NK-92 (cell line): Measurements from ENCODE around the gene LHX2.

Experiments used
- DNase-seq: peaks from one replicate; lab custom pipeline; 2025; ENCODE audit not compliant: unreplicated experiment; lab: John Stamatoyannopoulos, UW

Gene LHX2

DNA sequence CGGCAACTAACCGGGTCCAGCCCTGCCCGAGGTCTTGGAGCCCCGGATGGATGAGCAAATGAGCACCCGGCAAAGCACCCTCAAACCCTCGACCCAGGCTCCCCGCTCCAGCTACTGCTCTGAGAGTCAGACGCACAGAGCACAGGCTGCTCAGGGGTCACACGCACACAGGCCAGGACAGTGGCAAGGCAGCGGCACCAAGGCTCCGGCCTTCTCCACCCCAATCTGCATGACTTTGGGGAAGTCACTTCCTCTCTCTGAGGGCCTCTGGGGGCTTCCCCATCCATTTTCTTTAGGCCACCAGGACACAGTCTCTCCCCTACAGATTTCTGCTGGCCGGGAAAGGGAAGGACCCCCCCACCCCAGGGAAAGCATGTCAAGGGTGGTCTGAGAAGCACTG, 18.0 kb downstream of the LHX2 start:
- no peak for DNase-seq

DNA sequence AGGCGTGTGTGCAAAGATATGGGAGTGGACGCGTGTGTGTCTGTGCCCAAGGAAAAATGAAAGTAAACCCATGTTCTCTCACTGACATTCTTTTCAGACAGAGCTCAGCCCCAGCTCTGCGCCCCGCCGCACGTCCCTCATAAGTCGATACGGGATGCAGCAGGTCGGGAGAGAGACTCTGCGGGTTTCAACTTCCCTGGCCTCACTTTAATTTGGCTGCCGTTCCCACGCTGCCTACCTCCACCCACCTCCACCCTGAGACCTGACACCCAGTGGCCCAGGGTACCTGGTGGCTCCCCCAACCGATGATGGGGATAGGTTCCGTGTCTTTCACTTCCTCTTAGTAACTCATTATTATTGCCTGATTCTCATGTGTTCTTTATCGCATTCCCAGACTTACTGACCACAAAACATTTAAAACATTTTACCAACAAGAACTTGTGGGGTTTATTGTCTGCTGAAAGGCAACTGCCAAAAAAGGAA, 19.4 kb downstream of the LHX2 start:
- no peak for DNase-seq

- DNase-seq: no peak
Observed at GRCh38 chr9:124032247-124032646, 20.7 kb downstream of the LHX2 start.

DNA sequence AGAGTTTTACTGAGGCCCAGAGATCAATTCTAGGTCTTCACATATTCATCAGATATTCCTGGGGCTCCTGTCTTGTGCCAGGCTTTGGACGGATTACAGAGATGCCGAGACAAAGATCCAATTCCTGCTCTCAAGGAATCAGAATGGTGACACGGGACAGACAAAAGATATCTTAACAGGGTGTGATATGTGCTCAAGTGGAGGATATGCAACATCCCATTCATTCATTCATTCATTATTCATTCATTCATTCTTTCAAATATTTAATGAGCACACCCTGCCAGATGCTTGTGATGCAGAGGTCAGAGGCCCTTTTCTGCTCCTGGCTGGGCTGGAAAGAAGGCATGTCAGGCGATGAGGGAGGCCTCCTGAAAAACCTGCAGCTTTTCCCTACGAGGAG, 21.8 kb downstream of the LHX2 start:
- no peak for DNase-seq

DNA sequence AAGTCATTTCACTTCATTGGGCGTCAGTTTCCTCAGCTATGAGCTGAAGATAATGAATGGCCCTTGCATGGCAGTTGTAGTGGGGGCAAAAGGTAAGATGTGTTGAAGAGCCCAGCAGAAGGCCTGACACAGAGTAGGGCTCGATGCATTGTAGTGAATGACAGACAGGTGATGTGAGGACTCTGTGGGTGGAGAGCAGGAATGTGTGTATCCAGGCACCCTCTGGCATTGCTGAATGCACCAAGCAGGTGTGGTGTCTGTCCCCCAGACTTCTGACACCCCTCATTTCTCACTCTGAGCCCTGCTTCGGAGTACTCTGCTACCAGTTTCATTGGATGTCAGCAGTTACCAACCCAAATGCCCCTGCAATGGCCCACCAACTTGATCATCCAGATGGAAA, 22.4 kb downstream of the LHX2 start:
- no peak for DNase-seq

DNA sequence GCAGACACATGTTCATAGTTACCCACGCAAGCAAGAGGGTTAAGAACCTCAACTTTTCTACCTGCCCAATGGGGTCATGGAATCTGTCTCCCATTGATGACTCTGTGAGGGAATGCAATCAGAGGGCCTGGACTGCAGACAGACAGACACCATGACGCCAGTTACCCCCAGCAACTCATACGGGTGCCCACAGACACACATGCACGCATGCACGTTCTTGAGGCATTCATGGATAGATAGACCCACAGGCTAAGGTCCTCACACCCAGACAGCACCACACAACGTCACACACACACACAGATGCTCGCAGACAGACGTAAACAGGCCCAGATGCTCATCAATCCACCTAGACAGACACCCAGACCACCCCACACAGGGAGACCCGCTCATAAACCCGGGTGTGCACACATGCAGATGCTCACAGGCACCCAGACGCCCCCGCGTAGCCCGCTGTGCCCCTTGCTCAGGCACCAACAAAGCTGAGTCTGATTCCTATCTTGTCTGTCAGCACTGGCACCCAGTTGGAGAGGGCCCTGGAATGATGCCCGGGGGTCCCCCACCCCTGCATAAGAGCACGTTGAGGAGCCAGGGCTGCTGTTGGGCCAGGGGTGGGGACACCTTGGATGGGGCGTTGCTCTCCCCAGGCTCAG, 23.6 kb downstream of the LHX2 start:
- no peak for DNase-seq

DNA sequence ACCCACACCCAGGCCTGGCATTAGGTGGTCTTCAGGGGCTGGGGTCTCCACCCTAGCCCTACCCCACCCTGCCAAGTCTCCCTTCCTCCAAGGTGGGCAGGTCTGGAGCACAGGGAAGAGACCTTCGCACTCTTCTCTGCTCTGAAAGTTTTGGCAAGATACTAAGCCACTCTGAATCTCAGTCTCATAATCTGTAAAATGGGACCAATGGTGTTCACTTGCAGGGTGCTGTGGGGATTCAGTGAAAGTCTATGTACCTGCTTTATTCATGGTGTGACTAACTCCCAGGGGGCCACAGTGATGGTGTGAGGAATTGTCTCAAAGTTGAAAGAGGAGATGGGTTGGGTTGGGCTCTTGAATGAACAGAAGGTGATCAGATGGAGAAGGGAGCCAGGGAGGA, 25.0 kb downstream of the LHX2 start:
- DNase-seq: no peak

- DNase-seq: no peak
Observed at GRCh38 chr9:124037790-124038189, 26.2 kb downstream of the LHX2 start.

DNA sequence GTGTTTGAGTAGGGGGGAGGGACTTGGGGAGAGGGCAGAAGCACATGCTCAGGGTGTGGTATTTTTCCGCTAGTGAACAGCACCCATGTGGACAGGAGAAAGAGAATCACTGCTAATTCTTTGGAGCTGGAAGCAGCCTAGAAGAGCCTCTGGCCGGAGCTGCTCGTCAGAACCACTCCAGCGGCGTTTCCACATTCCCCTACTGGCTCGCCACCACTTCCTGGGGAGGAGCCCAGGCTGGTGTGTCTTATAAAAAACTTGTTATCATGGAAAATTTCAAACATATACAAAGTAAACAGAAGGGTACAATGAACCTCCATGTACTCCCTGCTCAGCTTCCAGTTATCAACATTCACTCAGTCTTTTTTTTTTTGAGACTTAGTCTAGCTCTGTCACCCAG, 26.7 kb downstream of the LHX2 start:
- no peak for DNase-seq

GRCh38 chr9:124038790-124039633, 27.4 kb downstream of the LHX2 start:
- no peak for DNase-seq

DNA sequence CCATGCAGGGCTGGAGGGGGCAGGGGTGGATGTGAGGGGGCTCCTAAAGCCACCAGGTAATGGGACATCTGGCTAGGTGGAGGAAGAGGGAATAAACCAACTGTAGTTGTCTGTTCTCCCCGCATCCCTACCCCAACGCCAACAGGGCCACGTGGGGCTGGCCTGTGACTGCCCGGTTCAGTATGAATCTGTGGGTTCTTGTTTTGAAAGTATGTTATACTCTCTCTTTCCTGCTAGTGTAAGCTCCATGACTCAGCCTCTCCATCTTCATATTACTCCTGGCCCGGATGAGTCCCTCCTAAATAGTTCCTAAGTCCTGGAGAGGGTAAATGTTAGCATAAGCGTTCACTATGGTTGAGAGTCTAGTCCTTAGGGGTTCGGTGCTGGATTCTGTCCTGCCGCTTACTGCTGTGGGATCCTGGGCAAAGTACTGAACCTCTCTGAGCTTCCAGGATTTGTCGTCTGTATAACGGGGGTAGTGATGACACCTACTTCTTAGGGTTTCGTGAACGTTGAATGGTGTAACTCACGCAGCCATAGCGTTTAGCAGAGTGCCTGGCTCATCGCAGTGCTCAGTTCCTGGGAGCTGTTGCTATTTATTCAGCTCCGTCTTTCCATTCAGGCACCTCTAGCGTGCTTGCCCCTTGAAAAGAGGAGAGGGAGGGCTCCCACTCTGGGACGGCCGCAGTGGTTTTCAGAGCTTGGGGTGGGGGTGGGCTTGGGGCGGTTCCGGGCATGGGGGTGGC, 28.8 kb downstream of the LHX2 start:
- DNase-seq: no peak

DNA sequence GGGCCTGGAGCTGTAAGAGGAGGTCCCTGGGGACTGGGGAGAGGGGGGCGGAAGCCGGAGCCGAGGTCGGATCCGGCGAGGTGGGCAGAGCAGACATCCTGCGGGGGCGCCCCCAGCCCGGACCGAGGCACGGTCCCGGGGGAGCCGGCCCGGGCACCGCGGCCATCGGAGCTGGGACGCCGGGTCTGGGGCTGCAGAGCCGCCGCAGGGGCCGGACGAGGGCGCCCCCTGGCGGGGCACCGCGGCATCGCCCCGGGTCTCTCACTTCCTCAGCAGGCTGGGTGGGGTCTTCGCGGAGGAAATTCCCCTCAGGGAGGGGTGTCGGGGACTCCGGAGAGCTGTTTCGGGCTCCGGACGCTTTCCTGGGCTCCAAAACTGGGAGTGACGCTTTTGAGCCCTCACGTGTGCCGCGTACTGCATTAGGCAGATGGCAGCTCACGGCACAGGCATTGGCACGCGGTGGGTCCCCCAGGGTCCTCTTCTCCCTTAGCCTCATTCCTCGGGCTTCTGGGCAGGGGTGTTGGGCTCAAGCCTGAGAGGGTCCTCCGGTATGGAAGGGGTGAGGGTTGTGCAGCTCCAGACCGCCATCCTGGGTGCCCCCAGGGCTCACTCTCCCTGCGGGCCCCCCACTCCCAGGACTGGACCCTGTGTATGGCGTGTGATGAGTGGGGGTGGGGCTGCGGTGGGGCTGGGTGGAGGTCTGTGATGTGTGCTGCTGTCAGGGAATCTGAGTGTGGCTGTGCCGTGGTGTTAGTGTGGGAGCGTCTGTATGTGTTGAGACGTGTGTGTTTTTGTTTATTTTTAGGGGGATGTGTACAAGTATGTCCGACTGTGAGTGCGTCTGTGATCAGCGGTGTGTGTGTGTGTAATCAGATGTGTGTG, 29.6 kb downstream of the LHX2 start:
- DNase-seq: no peak

GRCh38 chr9:124041817-124042116, 30.2 kb downstream of the LHX2 start:
- DNase-seq: no peak

DNA sequence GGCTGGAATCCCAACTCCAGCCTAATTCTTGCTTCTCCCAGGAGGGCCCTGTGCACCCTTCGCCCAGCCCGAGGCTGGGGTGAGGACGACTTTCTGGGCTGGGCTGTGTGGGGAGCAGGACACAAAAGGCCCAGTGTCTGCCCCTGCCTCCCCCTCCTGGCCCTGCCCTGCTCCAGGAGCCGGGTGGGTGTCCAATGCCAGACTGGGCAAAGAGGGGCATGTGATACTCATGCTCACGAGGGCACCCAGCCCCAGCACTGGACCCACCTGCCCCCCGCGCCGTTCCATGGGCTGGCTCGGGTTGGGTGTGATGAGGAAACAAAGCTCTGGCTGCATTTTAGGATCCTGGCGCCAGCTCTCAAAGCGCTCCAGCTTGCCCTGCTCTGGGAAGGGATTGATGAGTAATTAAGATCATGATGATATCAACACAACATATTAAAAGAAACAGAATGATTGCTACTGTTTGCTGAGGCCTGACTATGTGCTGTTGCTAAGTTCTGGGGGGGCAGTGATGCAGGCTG, 30.7 kb downstream of the LHX2 start:
- no peak for DNase-seq

- DNase-seq: no peak
Observed at GRCh38 chr9:124044448-124044847, 32.9 kb downstream of the LHX2 start.

DNA sequence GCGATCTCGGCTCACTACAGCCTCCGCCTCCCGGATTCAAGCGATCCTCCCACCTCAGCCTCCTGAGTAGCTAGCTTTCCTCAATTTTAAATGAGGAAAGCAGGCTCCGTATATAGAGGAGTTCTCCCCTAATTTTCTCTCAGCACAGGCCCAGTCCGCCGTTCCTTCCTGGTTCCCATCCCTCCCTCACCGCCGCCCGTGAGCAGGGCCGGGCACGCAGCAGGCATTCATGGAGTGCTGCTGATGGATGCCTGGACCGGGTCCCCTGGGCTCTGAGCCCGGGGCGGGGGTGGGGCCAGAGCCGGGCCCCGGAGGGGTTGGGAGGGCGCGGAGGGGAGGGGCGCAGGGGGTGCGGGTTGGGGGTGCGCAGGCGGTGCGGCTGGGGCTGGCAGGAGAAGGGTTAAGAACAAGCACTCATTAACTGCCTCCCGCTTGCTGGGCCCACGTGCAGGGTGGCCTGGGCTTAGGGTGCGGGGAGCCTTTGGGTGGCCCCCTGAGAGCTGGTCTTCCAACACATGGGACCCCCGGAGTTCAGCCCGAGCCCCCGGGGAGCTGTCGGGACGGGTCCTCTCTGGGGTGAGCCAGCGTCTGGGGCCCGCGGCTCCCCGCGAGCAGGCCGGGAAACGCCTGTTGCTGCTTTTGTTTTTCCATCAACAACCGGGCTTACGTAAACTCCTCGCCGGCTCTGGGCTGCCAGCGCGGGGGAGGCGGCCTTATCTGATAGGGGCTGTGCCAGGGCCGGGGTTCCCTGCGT, 33.7 kb downstream of the LHX2 start:
- DNase-seq: no peak

GRCh38 chr9:124045830-124046177, 34.2 kb downstream of the LHX2 start:
- no peak for DNase-seq

- DNase-seq: no peak
Observed at GRCh38 chr9:124046189-124046588, 34.6 kb downstream of the LHX2 start.

GRCh38 chr9:124047251-124047672, 35.7 kb downstream of the LHX2 start:
- DNase-seq: no peak

DNA sequence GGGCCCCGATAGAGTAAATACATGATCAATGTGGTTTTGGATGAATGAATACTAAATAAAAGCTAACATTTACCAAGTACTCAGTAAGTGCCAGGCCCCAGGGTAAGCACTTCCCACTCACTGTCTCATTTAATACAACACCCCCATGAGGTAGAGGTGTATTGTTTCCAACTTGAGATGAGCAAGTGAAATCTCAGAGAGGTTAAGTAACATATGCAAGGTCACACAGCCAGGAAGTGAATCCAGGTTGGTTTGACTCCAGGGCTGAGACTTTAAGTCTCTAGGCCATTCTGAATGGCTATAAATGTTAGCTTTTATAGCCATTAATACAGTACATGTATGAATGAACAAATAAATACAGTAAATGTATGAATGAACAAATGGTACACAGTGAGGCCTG, 39.4 kb downstream of the LHX2 start:
- DNase-seq: no peak
